H9 (cell line): ENCODE results near the gene CCDC190. TPM values are rescaled to one million over a fixed set of nuclear protein-coding genes. Genes with fewer than 3 reads are reported as not detected.

ENCODE experiments used
- DNase-seq: peaks from one replicate; pipeline ENCODE4 v3.0.0-alpha.2; 2017
- H2AFZ ChIP-seq: one replicate; pipeline ENCODE4 v1.6.1; 2013; ENCODE audit warnings: mild to moderate bottlenecking, low read length, control low read depth, moderate library complexity
- H2AK5ac ChIP-seq: 2 replicates; pipeline ENCODE4 v1.6.1; 2013; ENCODE audit warnings: low read length, control low read depth, mixed read lengths; ENCODE audit not compliant: insufficient read length
- H2BK120ac ChIP-seq: one replicate; pipeline ENCODE4 v1.6.1; 2013; ENCODE audit warnings: low read depth, mild to moderate bottlenecking, low read length, control low read depth, inconsistent platforms; ENCODE audit not compliant: poor library complexity, severe bottlenecking
- H2BK12ac ChIP-seq: 2 replicates; pipeline ENCODE4 v1.6.1; 2013; ENCODE audit warnings: low read length, control low read depth, mixed read lengths, low read depth; ENCODE audit not compliant: insufficient read length
- H2BK15ac ChIP-seq: 2 replicates; pipeline ENCODE4 v1.6.1; 2013; ENCODE audit warnings: low read depth, low read length, control low read depth
- H2BK20ac ChIP-seq: one replicate; pipeline ENCODE4 v1.6.1; 2013; ENCODE audit warnings: low read depth, mild to moderate bottlenecking, low read length, control low read depth, inconsistent platforms; ENCODE audit not compliant: poor library complexity, severe bottlenecking
- H2BK5ac ChIP-seq: 2 replicates; pipeline ENCODE4 v1.6.1; 2013; ENCODE audit warnings: low read length, control low read depth, mixed read lengths; ENCODE audit not compliant: insufficient read length
- H3K14ac ChIP-seq: 2 replicates; pipeline ENCODE4 v1.6.1; 2013; ENCODE audit warnings: low read length, control low read depth; ENCODE audit not compliant: insufficient read depth
- H3K18ac ChIP-seq: 2 replicates; pipeline ENCODE4 v1.6.1; 2013; ENCODE audit warnings: low read depth, mild to moderate bottlenecking, mixed read lengths, low read length, control low read depth; ENCODE audit not compliant: insufficient read length
- H3K23ac ChIP-seq: 2 replicates; pipeline ENCODE4 v1.6.1; 2013; ENCODE audit warnings: low read length, control low read depth, mixed read lengths, low read depth; ENCODE audit not compliant: insufficient read length
- H3K23me2 ChIP-seq: 2 replicates; pipeline ENCODE4 v1.6.1; 2013; ENCODE audit warnings: low read depth, mild to moderate bottlenecking, mixed read lengths, low read length, control low read depth; ENCODE audit not compliant: insufficient read length, poor library complexity, severe bottlenecking
- H3K27ac ChIP-seq: 2 replicates; pipeline ENCODE4 v1.5.1; 2013; ENCODE audit warnings: low read length, control low read depth, mixed read lengths, low read depth; ENCODE audit not compliant: insufficient read length
- H3K27me3 ChIP-seq: 2 replicates; pipeline ENCODE4 v1.6.1; 2013; ENCODE audit warnings: low read length, control low read depth, inconsistent platforms; ENCODE audit not compliant: insufficient read depth
- H3K4ac ChIP-seq: 2 replicates; pipeline ENCODE4 v1.6.1; 2013; ENCODE audit warnings: low read depth, mild to moderate bottlenecking, control low read depth, inconsistent platforms, low read length, moderate library complexity
- H3K4me1 ChIP-seq: 2 replicates; pipeline ENCODE4 v1.6.1; 2013; ENCODE audit warnings: low read length, control low read depth, inconsistent platforms; ENCODE audit not compliant: insufficient read depth
- H3K4me2 ChIP-seq: 2 replicates; pipeline ENCODE4 v1.6.1; 2013; ENCODE audit warnings: low read length, control low read depth, mixed read lengths; ENCODE audit not compliant: insufficient read length, insufficient read depth
- H3K56ac ChIP-seq: 2 replicates; pipeline ENCODE4 v1.6.1; 2013; ENCODE audit warnings: low read depth, mild to moderate bottlenecking, mixed read lengths, low read length, control low read depth; ENCODE audit not compliant: insufficient read length
- H3K79me1 ChIP-seq: 2 replicates; pipeline ENCODE4 v1.6.1; 2013; ENCODE audit warnings: low read depth, mild to moderate bottlenecking, moderate library complexity, low read length, control low read depth, inconsistent platforms; ENCODE audit not compliant: insufficient read depth, poor library complexity, severe bottlenecking
- H3K79me2 ChIP-seq: 2 replicates; pipeline ENCODE4 v1.6.1; 2013; ENCODE audit warnings: low read length, control low read depth, inconsistent platforms; ENCODE audit not compliant: insufficient read depth
- H3K9ac ChIP-seq: 2 replicates; pipeline ENCODE4 v1.6.1; 2013; ENCODE audit warnings: low read length, control low read depth, mixed read lengths; ENCODE audit not compliant: insufficient read length; ENCODE audit errors: extremely low read depth
- H3K9me3 ChIP-seq: one replicate; pipeline ENCODE4 v1.6.1; 2013; ENCODE audit warnings: low read depth, low read length, inconsistent platforms; ENCODE audit not compliant: control insufficient read depth
- H3T11ph ChIP-seq: one replicate; pipeline ENCODE4 v1.6.1; 2013; ENCODE audit warnings: mild to moderate bottlenecking, low read length, control low read depth, inconsistent platforms
- H4K20me1 ChIP-seq: one replicate; pipeline ENCODE4 v1.6.1; 2013; ENCODE audit not compliant: control insufficient read depth, insufficient read length, insufficient read depth
- H4K5ac ChIP-seq: 2 replicates; pipeline ENCODE4 v1.6.1; 2013; ENCODE audit warnings: low read depth, mild to moderate bottlenecking, mixed read lengths, low read length, control low read depth; ENCODE audit not compliant: insufficient read length
- H4K8ac ChIP-seq: replicated peaks from 2 replicates; pipeline ENCODE4 v1.6.1; 2013; ENCODE audit warnings: low read length, control low read depth, mixed read lengths, low read depth; ENCODE audit not compliant: insufficient read length
- H4K91ac ChIP-seq: 2 replicates; pipeline ENCODE4 v1.6.1; 2013; ENCODE audit warnings: low read depth, mild to moderate bottlenecking, moderate library complexity, mixed read lengths, low read length, control low read depth; ENCODE audit not compliant: insufficient read length
- H3K27ac Mint-ChIP-seq, 3 experiments: 2 replicates in 2 of 3; 3 replicates in 1 of 3; pipeline ENCODE4 v1.8.0; 2020 to 2021; ENCODE audit warnings: mixed read lengths in 3 of 3, mild to moderate bottlenecking in 1 of 3, moderate library complexity in 1 of 3
- H3K27me3 Mint-ChIP-seq: 2 replicates; pipeline ENCODE4 v1.8.0; 2021; ENCODE audit warnings: low read depth, mild to moderate bottlenecking, moderate library complexity, mixed read lengths
- H3K36me3 Mint-ChIP-seq, 3 experiments: 2 replicates in 2 of 3; 3 replicates in 1 of 3; pipeline ENCODE4 v1.8.0; 2020 to 2021; ENCODE audit warnings: low read depth in 3 of 3, mixed read lengths in 3 of 3; ENCODE audit not compliant: insufficient read depth in 1 of 3
- H3K4me1 Mint-ChIP-seq, 2 experiments: 2 replicates each; pipeline ENCODE4 v1.8.0; 2020; ENCODE audit warnings: mixed read lengths in 2 of 2
- H3K4me3 Mint-ChIP-seq, 2 experiments: 2 replicates in 1 of 2; 3 replicates in 1 of 2; pipeline ENCODE4 v1.8.0; 2020 to 2021; ENCODE audit warnings: mild to moderate bottlenecking in 2 of 2, mixed read lengths in 2 of 2, moderate library complexity in 1 of 2
- H3K9me3 Mint-ChIP-seq, 2 experiments: 2 replicates in 1 of 2; 3 replicates in 1 of 2; pipeline ENCODE4 v1.8.0; 2020; ENCODE audit warnings: mild to moderate bottlenecking in 2 of 2, mixed read lengths in 2 of 2, moderate library complexity in 1 of 2
- CTCF ChIP-seq: fragments of 200-600 bp; sonication (generic); conservative IDR thresholded peaks from 3 replicates; pipeline ENCODE4 v1.8.0; 2021; ENCODE audit warnings: antibody characterized with exemption, mild to moderate bottlenecking
- WGBS: extraction: QIAGEN DNeasy Blood & Tissue Kit; methylation state at CpG from one replicate; pipeline ENCODE4 v1.1.7; 2013; ENCODE audit warnings: missing lambda C conversion rate, low lambda C conversion rate, mixed read lengths; ENCODE audit not compliant: insufficient read length; ENCODE audit errors: extremely low coverage; 5-methylcytosine and 5-hydroxymethylcytosine counted together
- total RNA-seq: library from RNA; stranded (reverse); gene quantifications from 2 replicates; pipeline ENCODE4 v1.2.1, GENCODE V29; 2021

Gene CCDC190
- total RNA-seq, 1 experiment from 2014 or later, result not detected

GRCh38 chr1:162846256-162847212 lies 14.4 kb downstream of the CCDC190 start:
- H3K18ac ChIP-seq, result no peak overlapping the region
- Mint-ChIP-seq H3K36me3 (no peaks in the 10 kb centered on the region), H3K9me3 (peaks cover 0 to 4% of the 10 kb centered on the region in 2 experiments; a peak in 1 of 5 replicates), H3K27me3 (no peaks in the 10 kb centered on the region), H3K4me3 (no peak overlapping the region), H3K4me1 (peaks cover 0 to 5% of the 10 kb centered on the region in 2 experiments; a peak in 2 of 4 replicates), H3K27ac (no peak overlapping the region)
- WGBS, result no CpG with 5 or more reads among the region's 16 CpGs
- no peak overlapping the region for H3K27ac ChIP-seq
- H3K4me1 ChIP-seq, result no peaks in the 10 kb centered on the region
- H3K9ac ChIP-seq, result no peak overlapping the region
- no peak overlapping the region for H3T11ph ChIP-seq
- H2BK20ac ChIP-seq, result no peak overlapping the region
- no peak overlapping the region for H4K5ac ChIP-seq
- DNase-seq, result no peak
- H3K4me2 ChIP-seq, result no peak overlapping the region
- no peak for TF ChIP-seq CTCF
- H2BK5ac ChIP-seq, result no peak overlapping the region
- no peak overlapping the region for H4K91ac ChIP-seq
- no peak overlapping the region for H2BK12ac ChIP-seq
- no peaks in the 10 kb centered on the region for H3K9me3 ChIP-seq
- H4K8ac ChIP-seq, result no peak overlapping the region
- H2BK15ac ChIP-seq, result no peak overlapping the region
- H4K20me1 ChIP-seq, result no peaks in the 10 kb centered on the region
- no peak overlapping the region for H3K14ac ChIP-seq
- no peak overlapping the region for H3K56ac ChIP-seq
- no peak overlapping the region for H3K23ac ChIP-seq
- no peak overlapping the region for H3K4ac ChIP-seq
- no peak overlapping the region for H2BK120ac ChIP-seq
- no peaks in the 10 kb centered on the region for H3K27me3 ChIP-seq
- H3K23me2 ChIP-seq, result no peaks in the 10 kb centered on the region
- H3K79me2 ChIP-seq, result no peaks in the 10 kb centered on the region
- H3K79me1 ChIP-seq, result no peaks in the 10 kb centered on the region
- H2AFZ ChIP-seq, result no peak overlapping the region
- no peak overlapping the region for H2AK5ac ChIP-seq
